ENCODE data around the gene ABCC6. TPM values are rescaled to one million over a fixed set of nuclear protein-coding genes. Genes with fewer than 3 reads are reported as not detected.
"Not testable (repeated sequence)": the region's sequence is repeated elsewhere in the genome, so short reads cannot be mapped to it uniquely, and the experiment has no call there.

ABCC6 gene
- total RNA-seq, 1 donor from 2014 or later: 0.38 TPM

- intact Hi-C loops (cut with DNase I); DNase-seq (ENCODE audit: low spot score): not testable (repeated sequence)
Measured at GRCh38 chr16:16104132-16104803, 119.0 kb downstream of the ABCC6 start.

GRCh38 chr16:16102738-16103137, 120.6 kb downstream of the ABCC6 start:
- intact Hi-C loops (cut with DNase I): no loop called here
- DNase-seq (ENCODE audit: low spot score): no peak

GRCh38 chr16:16101585-16101984, 121.7 kb downstream of the ABCC6 start:
- DNase-seq (ENCODE audit: low spot score): no peak
- intact Hi-C loops (cut with DNase I): no loop called here

- DNase-seq (ENCODE audit: low spot score): no peak
- intact Hi-C loops (cut with DNase I): no loop called here
Measured at GRCh38 chr16:16100631-16101030, 122.7 kb downstream of the ABCC6 start.

GRCh38 chr16:16099320-16099719, 124.0 kb downstream of the ABCC6 start:
- no peak for DNase-seq (ENCODE audit: low spot score)
- intact Hi-C loops (cut with DNase I): no loop called here

Other genes starting within 250 kb of the ABCC6 start
- 34.9 TPM for gene NOMO3, start 9.0 kb upstream of the ABCC6 start, total RNA-seq
- gene NPIPA7, start 155.6 kb upstream of the ABCC6 start, total RNA-seq: 5.5 TPM